HepG2 (cell line): ENCODE results near the gene GDF15. TPM values are rescaled to one million over a fixed set of nuclear protein-coding genes. Genes with fewer than 3 reads are reported as not detected.

Experiments
- ADNP ChIP-seq: sonication (generic); formaldehyde crosslinking; IDR thresholded peaks from 2 replicates; pipeline ENCODE4 v1.4.0; 2020; ENCODE audit warnings: missing genetic modification reagents
- ATAD3A ChIP-seq: sonication (generic); formaldehyde crosslinking; IDR thresholded peaks from 2 replicates; pipeline ENCODE4 v1.4.0; 2020; ENCODE audit warnings: missing genetic modification reagents
- BCL6 ChIP-seq: IDR thresholded peaks from 2 replicates; pipeline ENCODE4 v1.6.1; 2016; ENCODE audit warnings: missing genetic modification reagents, missing compliant biosample characterization
- CREM ChIP-seq, 2 experiments: sonication (generic) in 1 of 2; formaldehyde crosslinking in 1 of 2; IDR thresholded peaks; 2 replicates each; pipeline versions ENCODE4 v1.4.0 to v1.6.1; 2016 to 2020; ENCODE audit warnings: antibody characterized with exemption in 1 of 2, mild to moderate bottlenecking in 1 of 2, missing genetic modification reagents in 1 of 2
- DPF2 ChIP-seq: sonication (generic); formaldehyde crosslinking; IDR thresholded peaks from 2 replicates; pipeline ENCODE4 v1.4.0; 2020; ENCODE audit warnings: mild to moderate bottlenecking, low read depth, missing genetic modification reagents, borderline replicate concordance
- MLLT10 ChIP-seq: sonication (generic); formaldehyde crosslinking; IDR thresholded peaks from 2 replicates; pipeline ENCODE4 v1.4.0; 2020; ENCODE audit warnings: missing genetic modification reagents
- MXI1 ChIP-seq: IDR thresholded peaks from 3 replicates; pipeline ENCODE4 v1.6.1; 2012; ENCODE audit warnings: low read depth, low read length, inconsistent platforms, borderline replicate concordance
- SAFB2 ChIP-seq: sonication (generic); formaldehyde crosslinking; IDR thresholded peaks from 2 replicates; pipeline ENCODE4 v1.5.1; 2020; ENCODE audit warnings: missing genetic modification reagents, low read depth, mild to moderate bottlenecking, borderline replicate concordance
- SIN3A ChIP-seq: IDR thresholded peaks from 2 replicates; pipeline ENCODE4 v1.6.1; 2011; ENCODE audit warnings: low read depth, mild to moderate bottlenecking, control low read depth, low read length, borderline replicate concordance
- SMAD1 ChIP-seq: sonication (generic); formaldehyde crosslinking; IDR thresholded peaks from 2 replicates; pipeline ENCODE4 v1.4.0; 2020; ENCODE audit warnings: missing genetic modification reagents, low read depth, mild to moderate bottlenecking, borderline replicate concordance
- SP140L ChIP-seq: sonication (generic); formaldehyde crosslinking; IDR thresholded peaks from 2 replicates; pipeline ENCODE4 v1.4.0; 2020; ENCODE audit warnings: missing genetic modification reagents, borderline replicate concordance
- TARDBP ChIP-seq: sonication (generic); formaldehyde crosslinking; IDR thresholded peaks from 2 replicates; pipeline ENCODE4 v1.8.0; 2022; ENCODE audit warnings: mild to moderate bottlenecking, missing genetic modification reagents
- ZNF205 ChIP-seq: IDR thresholded peaks from 2 replicates; pipeline ENCODE4 v1.6.1; 2018; ENCODE audit warnings: missing biosample characterization, missing genetic modification reagents
- ZNF234 ChIP-seq: sonication (generic); formaldehyde crosslinking; conservative IDR thresholded peaks from 2 replicates; pipeline ENCODE4 v1.5.1; 2020; ENCODE audit warnings: mild to moderate bottlenecking, missing genetic modification reagents
- ZNF556 ChIP-seq: sonication (generic); formaldehyde crosslinking; IDR thresholded peaks from 2 replicates; pipeline ENCODE4 v1.4.0; 2020; ENCODE audit warnings: mild to moderate bottlenecking, missing genetic modification reagents, borderline replicate concordance
- ZNF619 ChIP-seq: sonication (generic); formaldehyde crosslinking; IDR thresholded peaks from 2 replicates; pipeline ENCODE4 v1.4.0; 2020; ENCODE audit warnings: mild to moderate bottlenecking, missing genetic modification reagents
- ZNF768 ChIP-seq: sonication (generic); formaldehyde crosslinking; IDR thresholded peaks from 2 replicates; pipeline ENCODE4 v1.4.0; 2020; ENCODE audit warnings: missing genetic modification reagents
- ZNF878 ChIP-seq: sonication (generic); formaldehyde crosslinking; IDR thresholded peaks from 2 replicates; pipeline ENCODE4 v1.8.1; 2023; ENCODE audit warnings: mild to moderate bottlenecking, missing genetic modification reagents, moderate library complexity
- polyA plus RNA-seq, 8 experiments: library from polyadenylated mRNA; depleted of rRNA in 3 of 8; stranded (reverse) in 7 of 8; unstranded in 1 of 8; fragments of >200 nt; fragmentation: Illumina TruSeq in 4 of 8; extraction: Trizol in 4 of 8; gene quantifications; 2 replicates each; pipeline versions ENCODE4 v1.2.1 to v1.2.3, GENCODE V29; 2011 to 2016; ENCODE audit warnings: low read depth in 4 of 8, missing spikeins in 1 of 8, mixed read lengths in 1 of 8; ENCODE audit not compliant: insufficient read depth in 1 of 8
- total RNA-seq, 5 experiments: library from RNA; depleted of rRNA; stranded (reverse); fragments of >200 nt; fragmentation: Illumina TruSeq; extraction: Trizol; gene quantifications; 2 replicates each; pipeline ENCODE4 v1.2.3, GENCODE V29; 2016; ENCODE audit warnings: low read depth in 1 of 5
- TF ChIP-seq, protein P1 (sequence below): sonication (generic); formaldehyde crosslinking; IDR thresholded peaks from 2 replicates; pipeline ENCODE4 v1.5.0; 2020; ENCODE audit warnings: mild to moderate bottlenecking, missing genetic modification reagents, borderline replicate concordance
- TF ChIP-seq, protein P2 (sequence below): sonication (generic); formaldehyde crosslinking; conservative IDR thresholded peaks from 2 replicates; pipeline ENCODE4 v1.8.0; 2022; ENCODE audit warnings: missing genetic modification reagents
- TF ChIP-seq, protein P3 (sequence below): IDR thresholded peaks from 2 replicates; pipeline ENCODE4 v1.6.1; 2016; ENCODE audit warnings: mild to moderate bottlenecking

Gene GDF15
- total and polyA plus RNA-seq, 2 of the 13 experiments (the other 11 are each of a cell fraction or from before 2014, with no cell fraction given): 146 to 422 TPM

DNA sequence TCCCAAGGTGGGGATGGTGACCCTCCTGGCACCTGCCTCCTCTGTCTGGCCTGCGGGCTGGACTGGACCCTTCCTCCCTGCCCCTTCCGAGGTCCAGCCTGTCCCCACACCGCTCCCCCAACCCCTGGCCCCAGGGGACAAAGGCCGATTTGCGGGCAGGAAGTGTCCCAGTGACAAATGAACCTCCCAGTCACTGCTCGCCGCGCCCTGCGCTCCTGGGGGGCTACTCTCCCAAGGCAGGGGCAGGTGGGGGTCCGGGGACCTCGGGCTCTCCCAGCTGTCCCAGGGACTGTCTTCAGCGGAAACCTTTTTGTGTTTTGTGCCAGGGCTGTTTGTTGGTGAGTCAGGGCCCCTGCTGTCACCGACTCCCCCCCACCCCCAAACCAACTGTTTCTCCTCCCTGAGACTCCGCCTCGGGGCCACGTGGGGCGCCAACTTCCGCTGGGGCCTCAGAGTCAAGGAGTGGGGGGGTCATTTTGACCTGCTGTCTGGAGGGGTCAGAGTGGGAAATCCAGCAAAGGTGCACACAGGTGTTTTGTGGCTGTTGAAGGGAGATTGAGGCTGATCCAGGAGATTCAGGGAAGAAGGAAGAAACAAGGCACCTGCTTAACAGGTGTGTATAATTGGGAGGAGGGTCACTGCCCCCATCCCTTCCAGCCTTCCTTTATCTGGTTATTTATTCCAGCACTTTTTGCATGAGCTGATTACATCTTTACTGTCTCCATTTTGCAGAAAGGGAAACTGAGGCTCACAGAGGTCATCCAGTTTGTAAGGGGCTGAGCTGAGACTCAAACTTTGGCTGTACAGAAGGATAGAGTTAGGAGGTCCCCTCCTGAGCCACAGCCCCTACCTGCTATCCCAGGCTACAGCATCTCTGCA, 44.7 kb upstream of the GDF15 start (continued):
- TF ChIP-seq SIN3A: peak; percentile 61; the same call in 1 of the 2 replicates
- TF ChIP-seq SAFB2 (CRISPR knock-in tag): no peak
- no peak for TF ChIP-seq ZNF556 (CRISPR knock-in tag)
- TF ChIP-seq SP140L (CRISPR knock-in tag): no peak
- peak; percentile 14; the same call in 1 of the 2 replicates for TF ChIP-seq DPF2 (CRISPR knock-in tag)
- 0 out of 2 replicates have a peak, but pooled peaks have one; percentile 36 for TF ChIP-seq ZNF878
- peak; percentile 53; the same call in 1 of the 3 replicates for TF ChIP-seq MXI1
- peak; percentile 48; the same call in 1 of the 2 replicates for TF ChIP-seq ZNF768 (CRISPR knock-in tag)
- TF ChIP-seq, protein P1, sequence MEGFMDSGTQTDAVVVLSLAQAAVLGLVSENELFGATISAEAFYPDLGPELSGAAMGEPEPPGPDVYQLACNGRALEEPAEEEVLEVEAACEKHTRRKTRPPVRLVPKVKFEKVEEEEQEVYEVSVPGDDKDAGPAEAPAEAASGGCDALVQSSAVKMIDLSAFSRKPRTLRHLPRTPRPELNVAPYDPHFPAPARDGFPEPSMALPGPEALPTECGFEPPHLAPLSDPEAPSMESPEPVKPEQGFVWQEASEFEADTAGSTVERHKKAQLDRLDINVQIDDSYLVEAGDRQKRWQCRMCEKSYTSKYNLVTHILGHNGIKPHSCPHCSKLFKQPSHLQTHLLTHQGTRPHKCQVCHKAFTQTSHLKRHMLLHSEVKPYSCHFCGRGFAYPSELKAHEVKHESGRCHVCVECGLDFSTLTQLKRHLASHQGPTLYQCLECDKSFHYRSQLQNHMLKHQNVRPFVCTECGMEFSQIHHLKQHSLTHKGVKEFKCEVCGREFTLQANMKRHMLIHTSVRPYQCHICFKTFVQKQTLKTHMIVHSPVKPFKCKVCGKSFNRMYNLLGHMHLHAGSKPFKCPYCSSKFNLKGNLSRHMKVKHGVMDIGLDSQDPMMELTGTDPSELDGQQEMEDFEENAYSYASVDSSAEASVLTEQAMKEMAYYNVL (CRISPR knock-in tag): no peak
- TF ChIP-seq CREM (IDR thresholded peaks at IDR 0.05): 0 out of 2 replicates have a peak, but pooled peaks have one; percentile 15
- TF ChIP-seq CREM (CRISPR knock-in tag; IDR thresholded peaks at IDR 0.05): no peak
- peak; percentile 18; the same call in 1 of the 2 replicates for TF ChIP-seq BCL6 (CRISPR knock-in tag)
- no peak for TF ChIP-seq ZNF234
- TF ChIP-seq SMAD1 (CRISPR knock-in tag): peak; percentile 74; the same call in 1 of the 2 replicates
- peak; percentile 97; the same call in 1 of the 2 replicates for TF ChIP-seq ZNF205 (CRISPR knock-in tag)
- TF ChIP-seq ADNP (CRISPR knock-in tag): no peak
- peak; percentile 73 for TF ChIP-seq TARDBP (CRISPR knock-in tag)
- no peak for TF ChIP-seq MLLT10 (CRISPR knock-in tag)
- TF ChIP-seq ZNF619: peak; percentile 1; the same call in 1 of the 2 replicates
- TF ChIP-seq, protein P2, sequence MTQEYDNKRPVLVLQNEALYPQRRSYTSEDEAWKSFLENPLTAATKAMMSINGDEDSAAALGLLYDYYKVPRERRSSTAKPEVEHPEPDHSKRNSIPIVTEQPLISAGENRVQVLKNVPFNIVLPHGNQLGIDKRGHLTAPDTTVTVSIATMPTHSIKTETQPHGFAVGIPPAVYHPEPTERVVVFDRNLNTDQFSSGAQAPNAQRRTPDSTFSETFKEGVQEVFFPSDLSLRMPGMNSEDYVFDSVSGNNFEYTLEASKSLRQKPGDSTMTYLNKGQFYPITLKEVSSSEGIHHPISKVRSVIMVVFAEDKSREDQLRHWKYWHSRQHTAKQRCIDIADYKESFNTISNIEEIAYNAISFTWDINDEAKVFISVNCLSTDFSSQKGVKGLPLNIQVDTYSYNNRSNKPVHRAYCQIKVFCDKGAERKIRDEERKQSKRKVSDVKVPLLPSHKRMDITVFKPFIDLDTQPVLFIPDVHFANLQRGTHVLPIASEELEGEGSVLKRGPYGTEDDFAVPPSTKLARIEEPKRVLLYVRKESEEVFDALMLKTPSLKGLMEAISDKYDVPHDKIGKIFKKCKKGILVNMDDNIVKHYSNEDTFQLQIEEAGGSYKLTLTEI (CRISPR knock-in tag): no peak
- TF ChIP-seq ATAD3A (CRISPR knock-in tag): no peak
- TF ChIP-seq, protein P3, sequence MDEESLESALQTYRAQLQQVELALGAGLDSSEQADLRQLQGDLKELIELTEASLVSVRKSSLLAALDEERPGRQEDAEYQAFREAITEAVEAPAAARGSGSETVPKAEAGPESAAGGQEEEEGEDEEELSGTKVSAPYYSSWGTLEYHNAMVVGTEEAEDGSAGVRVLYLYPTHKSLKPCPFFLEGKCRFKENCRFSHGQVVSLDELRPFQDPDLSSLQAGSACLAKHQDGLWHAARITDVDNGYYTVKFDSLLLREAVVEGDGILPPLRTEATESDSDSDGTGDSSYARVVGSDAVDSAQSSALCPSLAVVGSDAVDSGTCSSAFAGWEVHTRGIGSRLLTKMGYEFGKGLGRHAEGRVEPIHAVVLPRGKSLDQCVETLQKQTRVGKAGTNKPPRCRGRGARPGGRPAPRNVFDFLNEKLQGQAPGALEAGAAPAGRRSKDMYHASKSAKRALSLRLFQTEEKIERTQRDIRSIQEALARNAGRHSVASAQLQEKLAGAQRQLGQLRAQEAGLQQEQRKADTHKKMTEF: peak; percentile 63; the same call in 1 of the 2 replicates
